OCI-M2 (cell line): ENCODE measurements around the gene CPNE4.

Experiments
- DNase-seq: peaks from one replicate; lab custom pipeline; 2025; ENCODE audit not compliant: unreplicated experiment; lab: John Stamatoyannopoulos, UW

The CPNE4 gene

DNA sequence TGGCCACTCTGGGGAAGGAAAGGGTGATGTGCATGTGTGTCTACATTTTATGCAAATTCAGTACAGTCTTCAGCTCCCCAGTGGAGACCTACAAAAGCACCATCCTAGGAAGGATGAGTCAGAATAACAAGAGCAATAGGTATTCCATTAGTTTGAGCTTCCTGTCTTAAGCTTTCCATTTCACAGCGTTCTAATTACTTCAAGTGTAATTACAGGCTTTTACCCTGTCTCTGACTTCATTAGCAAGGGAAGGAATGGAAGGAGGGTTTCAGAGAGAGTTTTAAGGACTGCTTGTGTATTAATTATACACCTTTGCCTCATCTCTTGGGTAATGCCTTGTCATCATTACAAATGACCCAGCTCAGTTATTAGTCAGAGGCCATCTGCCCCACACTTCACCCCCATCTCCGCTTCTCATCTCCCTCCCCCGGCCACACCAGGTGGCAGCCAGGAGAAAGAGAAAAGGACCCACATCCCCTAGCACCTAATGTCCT lies 329.2 kb downstream of the CPNE4 start:
- DNase-seq: no peak

DNA sequence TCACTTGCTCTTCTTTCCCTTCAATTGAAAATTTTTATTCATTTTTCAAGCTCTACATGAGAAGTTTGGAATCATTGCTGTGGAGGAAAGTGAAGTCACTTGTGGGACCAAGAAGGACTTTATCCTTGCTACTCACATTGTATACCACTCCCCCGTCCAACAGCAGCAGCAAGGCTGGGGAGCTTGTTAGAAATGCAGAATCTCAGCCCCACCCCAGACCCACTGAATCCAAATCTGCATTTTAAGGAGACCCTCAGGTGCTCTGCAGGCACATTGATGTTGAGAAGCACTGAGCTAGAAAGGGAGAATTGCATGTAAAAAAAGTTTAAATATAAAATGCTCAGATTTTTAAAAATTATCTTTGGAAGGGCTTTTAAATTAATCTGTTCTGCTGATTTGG lies 329.7 kb downstream of the CPNE4 start:
- no peak for DNase-seq

DNA sequence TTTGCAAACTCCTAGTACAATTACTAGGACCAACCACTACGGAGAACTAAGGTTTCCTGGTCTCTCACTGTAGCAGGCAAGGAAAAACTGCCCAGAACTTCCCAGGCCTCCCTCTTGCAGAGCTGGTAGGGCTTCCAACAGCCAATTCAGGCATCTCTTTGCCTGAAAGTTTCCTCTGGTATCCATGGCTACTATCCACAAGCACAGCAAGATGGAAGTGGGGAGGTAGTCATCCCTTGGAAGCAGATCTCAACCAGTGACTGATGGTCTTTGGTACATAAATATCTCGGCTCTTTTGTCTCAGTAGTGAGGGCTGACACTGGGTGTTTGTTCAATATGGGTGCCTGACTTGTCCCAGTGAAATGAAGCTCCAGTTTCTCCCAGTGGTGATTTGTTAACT lies 330.7 kb downstream of the CPNE4 start:
- no peak for DNase-seq

DNA sequence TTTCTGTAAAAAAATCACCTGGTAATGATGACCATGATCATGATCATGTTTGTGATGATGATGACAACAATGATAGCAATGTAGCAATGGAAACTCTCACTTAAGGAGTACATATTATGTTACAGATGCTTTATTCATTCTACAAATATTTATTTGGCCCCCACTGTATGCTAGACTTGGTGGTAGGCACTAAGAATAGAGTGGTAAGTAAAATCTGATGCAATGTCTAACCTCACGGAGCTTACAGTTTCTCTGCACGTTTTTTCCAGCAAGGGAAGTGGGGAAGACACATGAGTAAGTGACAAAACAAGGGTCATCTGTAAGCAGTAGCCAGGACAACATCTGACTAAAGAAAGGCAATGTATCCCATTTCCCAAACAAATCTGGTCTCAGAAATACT lies 332.7 kb downstream of the CPNE4 start:
- no peak for DNase-seq

DNA sequence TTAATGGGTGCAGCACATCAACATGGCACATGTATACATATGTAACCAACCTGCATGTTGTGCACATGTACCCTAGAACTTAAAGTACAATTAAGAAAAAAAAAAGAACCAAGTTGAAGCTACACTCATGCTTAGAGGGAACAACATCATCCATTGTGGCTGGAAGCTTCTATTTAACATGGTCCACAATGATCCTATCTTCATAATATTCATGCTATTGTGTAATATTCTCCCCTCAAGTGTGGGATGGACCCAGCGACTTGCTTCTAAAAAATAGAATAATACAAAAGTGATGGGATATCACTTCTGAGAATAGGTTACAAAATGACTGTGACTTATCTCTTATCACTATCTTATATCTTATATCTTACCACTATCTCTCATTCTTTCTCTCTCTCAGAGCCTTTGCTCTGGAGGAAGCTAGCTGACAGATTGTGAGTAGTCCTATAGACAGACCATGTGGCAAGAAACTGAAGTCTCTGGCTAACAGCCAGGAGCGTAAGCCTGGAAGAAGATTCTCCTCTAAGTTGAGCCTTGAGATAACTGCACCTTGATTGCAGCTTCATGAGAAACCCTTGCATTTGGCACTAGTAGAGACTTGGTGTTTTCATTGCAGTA lies 333.6 kb downstream of the CPNE4 start:
- no peak for DNase-seq

DNA sequence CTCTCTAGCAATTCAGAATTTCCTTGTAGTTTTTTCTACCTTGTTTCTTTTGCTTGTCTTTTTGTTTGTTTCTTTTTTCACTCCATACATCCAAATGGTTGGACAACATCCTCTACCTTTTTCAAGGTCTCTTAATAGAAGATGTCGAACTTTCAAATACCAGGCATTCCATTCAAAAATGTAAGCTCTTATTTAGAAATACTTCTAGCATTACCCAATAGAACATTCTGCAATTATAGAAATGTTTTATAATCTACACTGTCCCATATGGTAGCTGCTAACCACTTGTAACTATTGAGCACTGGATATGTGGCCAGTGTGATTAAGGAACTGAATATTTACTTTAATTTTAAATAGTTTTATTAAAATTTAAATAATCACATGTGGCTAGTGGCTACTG lies 335.8 kb downstream of the CPNE4 start:
- DNase-seq: no peak

DNA sequence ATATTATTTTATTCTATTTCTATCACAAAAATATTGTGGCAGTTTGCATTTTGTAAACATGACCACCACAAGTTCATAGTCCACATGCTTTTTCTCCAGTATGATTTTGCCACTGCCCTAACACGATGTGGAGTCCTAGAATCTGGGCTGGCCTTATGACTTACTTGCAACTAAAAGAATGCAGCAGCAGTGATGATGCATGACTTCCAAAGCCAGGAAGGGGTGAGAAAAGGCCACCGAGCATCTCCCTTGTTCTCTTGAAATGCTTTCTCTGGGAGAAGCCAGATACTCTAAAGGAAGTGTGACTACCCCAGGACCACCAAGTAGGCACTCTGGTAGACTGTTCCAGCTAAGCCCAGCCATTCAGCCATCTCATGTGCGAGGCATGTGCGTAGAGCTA lies 340.4 kb downstream of the CPNE4 start:
- no peak for DNase-seq

DNA sequence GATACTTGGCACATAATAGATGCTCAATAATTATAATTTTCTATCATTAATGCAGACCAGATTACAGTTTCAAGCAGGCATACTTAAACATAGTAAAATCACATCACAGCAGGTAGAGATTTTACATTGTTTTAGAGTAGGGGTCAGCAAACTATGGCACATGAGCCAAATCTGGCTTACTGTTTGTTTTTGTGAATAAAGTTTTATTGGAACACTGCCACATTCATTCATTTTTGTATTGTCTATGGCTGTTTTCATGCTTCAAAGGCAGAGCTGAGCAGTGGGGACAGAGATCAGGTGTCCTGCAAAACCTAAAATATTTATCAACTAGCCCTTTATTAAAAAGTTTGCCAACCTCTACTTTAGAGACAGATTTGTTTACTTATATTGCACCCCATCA lies 342.5 kb downstream of the CPNE4 start:
- no peak for DNase-seq

DNA sequence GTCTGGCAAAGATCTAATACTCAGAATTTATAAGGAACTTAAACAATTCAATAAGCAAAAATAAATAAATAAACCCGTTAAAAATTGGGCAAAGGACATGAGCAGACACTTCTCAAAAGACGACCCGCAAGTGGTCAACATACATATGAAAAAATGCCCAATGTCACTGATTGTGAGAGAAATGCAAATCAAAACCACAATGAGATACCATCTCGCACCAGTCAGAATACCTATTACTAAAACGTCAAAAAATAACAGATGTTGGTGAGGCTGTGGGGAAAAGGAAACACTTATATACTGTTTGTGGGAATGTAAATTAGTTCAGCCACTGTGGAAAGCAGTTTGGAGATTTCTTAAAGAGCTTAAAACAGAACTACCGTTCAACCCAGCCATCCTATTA lies 344.0 kb downstream of the CPNE4 start:
- no peak for DNase-seq

DNA sequence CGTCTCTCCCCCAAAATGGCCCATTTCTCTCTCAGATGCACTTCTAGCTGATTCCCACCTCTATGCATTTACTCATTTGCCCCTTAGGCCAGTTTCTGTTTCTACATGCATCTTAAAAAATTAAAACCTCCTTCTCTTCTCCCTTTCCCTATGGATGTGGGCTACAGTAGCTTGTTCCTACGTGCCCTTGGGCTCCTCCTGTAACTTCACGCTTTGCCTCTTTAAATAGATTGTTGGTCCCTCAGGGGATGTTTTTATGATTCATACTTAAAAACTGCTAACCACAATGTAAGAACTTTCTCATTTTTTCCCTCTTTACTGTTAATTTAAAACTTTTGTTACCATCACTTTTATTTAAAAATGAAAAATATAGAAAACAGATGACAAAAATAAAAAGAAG lies 346.4 kb downstream of the CPNE4 start:
- no peak for DNase-seq

DNA sequence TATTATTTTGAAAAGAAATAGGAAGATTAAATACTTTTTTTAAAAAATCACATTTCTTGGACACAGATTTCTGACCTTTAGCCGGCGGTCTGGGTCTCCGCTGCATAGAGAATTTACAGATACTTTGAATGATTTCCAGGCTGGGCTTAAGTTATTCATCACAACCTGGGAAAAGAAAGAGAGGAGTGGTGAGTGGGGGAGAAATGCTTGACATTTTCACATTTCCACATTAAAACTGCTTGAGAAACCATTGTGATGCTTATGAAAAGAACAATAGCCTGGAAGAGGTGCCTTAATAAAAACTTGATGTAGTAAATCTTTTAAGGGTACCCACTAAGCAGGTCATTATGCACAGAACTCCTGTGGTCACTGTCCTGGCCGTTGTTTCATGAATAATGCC lies 365.2 kb downstream of the CPNE4 start:
- DNase-seq: no peak

DNA sequence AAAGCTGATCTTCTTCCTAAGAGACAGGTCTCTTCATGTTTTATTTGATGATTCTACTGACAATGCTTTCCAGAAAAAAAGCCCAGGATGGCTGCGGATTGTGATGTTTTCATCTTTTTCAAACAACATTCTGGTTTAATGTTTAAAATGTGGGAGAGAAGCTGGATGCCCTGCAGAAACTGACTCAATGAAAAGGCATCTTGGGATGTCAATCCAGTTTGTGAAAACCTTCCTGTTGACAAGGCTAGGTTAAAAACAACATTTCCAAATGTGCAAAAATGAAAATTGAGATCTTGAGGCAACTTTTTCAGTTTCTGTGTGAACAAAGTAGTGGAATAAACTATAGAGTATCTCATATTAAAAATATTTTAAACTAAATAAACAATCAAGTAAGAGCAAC lies 376.0 kb downstream of the CPNE4 start:
- no peak for DNase-seq

DNA sequence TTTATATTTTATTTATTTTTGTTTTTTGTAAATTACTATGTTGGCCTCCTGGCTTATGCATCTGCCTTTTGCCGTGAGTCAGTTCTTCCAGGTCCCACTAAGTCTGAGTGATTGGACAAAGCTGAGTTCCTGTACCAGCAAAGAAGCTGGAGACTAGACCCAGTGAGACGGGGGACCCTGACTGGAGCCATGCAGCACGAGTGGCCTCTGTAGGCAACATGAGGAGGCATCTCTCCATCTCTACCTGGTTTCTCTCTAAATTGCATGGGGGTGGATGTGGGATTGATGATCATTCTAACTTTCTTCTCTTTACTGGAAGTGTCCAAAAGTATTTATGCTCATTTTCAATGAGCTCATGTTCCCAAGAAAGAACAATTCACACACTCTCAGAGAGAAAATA lies 376.7 kb downstream of the CPNE4 start:
- no peak for DNase-seq

DNA sequence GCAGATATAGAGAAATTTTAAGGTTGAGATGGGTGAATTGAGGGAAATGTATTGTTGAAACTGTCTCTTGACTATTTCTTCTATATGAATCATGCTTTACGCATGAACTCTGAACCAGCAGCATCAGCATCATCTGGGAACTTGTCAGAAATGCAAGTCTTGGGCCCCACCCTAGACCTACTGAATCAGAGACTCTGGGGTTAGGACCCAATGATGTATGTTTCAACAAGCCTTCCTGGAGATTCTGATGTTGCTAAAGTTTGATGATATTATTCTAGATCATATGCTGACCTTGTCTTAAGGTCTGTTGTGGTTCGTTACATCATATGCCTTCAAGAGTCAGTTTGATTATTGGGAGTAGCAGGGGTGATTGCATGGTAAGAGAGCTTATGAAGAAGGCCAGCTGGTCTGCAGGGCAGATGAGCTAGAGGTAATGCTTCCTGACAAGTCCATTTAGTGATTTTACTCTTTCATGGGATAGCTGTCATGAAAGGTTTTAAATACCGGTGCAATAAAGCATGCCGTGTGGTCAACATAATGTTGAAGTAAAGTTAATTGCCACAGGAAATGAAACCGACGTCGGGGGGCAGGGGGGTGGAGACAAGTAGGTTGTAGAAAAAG lies 379.6 kb downstream of the CPNE4 start:
- no peak for DNase-seq

DNA sequence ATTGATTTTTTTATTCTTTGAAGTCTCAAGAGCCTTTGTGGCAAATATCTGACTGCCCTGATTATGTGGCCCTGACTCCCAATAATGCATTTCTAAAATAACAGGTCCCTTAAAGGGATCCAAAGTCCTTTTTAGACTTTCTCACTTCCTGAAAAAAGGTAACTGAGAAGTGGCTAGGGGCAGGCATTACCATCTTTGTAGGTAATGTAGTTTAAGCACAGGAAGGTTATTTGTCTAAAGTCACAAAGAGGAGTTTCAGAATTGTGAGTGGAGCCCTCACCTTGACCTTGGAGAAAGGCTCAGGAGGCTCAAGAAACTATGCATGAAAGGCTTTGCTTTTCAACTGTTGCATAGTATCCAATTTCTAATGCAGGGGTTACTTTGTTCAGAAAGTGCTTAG lies 389.2 kb downstream of the CPNE4 start:
- no peak for DNase-seq

DNA sequence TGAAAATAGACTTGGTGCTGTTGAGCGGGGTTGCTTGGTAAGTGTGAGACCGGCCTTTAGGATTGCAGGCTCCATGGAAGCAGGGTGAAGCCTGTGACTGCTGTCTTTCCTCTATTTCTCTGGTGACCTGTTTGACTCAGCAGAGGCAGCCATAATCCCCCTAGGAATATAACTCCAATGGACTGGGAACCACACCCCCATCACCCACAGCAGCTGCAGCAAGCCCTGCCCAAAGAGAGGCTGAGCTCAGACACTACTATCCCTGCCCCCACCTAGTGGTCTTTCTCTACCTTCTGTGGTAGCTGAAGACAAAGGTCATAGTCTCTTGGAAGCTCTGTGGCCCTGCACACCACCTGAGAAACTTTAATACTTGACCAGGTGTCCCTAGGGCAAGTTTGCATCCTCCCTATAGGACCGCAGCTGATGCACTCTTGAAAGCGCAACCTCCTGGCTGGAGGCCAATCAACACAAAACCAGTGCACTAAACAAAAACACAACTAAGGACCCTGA lies 398.5 kb downstream of the CPNE4 start:
- DNase-seq: no peak

DNA sequence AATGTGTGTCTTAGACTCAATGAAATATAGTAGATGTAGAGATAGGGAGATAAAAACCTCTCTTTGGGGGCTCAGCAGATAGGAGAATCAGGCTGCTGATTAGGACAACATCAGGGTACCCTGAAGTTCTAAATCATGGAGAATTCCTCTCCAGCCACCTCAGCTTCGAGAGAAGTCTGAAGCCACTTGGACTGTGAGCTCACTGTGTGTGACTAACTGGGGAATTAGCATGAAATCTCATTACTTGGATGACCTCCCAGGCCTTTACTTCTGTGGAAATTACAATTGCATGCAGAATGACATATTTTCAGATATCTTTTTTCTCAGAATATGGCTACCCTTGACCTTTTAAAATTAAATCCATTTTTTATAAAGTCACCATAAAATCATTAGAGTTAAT lies 404.0 kb downstream of the CPNE4 start:
- DNase-seq: no peak

DNA sequence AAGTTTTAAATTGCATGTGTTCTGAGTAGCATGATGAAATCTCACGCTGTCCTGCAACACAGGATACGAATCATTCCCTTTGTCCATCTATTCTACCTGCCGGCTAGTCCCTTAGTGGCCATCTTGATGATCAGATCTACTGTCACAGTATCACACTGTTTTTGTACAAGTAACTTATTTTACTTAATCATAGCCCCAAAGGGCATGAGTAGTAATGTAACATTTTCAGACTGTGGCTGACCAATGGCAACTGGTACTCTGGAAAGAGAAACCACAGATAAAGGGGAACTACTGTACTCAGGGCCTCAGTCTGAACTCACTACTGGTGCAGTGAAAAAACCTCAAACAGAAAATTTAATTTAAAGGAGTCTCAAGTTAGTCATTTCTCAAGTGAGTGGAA lies 404.7 kb downstream of the CPNE4 start:
- no peak for DNase-seq

DNA sequence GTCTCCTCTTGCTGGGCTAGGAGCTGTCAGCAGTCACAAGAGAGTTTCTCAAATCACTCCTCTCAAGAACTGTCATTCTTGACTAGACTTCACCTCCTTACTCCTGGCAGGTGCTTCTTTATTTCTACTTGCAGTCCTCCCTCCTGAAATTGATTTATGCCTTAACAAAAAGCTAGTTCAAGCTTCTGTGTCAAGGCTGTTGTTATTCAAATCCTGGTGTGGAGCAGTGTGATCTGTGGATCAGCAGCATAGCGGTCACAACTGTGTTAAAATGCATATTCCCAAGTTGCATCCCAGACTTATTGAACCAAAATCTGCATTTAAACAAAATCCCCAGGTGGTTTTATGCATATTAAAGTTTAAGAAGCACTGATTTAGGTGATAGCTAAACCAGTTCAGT lies 411.4 kb downstream of the CPNE4 start:
- no peak for DNase-seq

DNA sequence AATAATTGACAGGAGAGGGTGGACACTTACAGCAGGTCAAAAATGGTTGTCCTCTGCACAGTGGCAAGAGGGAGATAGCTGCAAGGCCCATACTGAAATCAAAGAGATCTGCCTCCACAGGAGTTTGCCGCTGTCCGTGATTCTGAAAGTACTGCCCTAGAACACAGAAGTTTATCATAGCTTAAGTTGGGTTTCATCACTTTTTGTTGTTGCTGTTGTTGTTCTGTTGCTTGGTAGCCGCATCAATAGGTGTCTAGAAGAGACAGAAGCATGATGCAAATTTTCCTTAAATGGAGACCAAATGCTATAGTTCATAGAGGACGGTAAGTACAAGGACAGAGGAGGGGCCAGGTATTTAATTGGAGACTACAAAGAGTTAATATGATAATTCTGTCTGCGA lies 412.1 kb downstream of the CPNE4 start:
- DNase-seq: no peak

DNA sequence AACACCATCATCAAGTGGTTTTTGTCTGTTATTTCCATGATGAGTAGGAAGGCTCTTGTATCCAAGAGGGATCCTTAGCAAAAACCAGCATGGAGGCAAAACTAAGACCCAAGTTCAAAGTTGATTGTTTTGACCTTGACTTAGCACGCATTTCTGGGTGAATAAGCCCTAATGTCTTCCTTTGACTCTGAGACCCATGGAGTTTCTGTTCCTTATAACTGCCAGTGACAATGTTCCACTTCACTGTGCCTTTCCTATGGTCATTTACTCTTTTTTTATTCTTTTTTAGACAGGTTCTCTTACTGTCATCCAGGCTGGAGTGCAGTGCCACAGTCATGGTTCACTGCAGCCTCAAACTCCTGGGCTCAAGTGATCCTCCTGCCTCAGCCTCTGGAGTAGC lies 413.8 kb downstream of the CPNE4 start:
- DNase-seq: no peak

DNA sequence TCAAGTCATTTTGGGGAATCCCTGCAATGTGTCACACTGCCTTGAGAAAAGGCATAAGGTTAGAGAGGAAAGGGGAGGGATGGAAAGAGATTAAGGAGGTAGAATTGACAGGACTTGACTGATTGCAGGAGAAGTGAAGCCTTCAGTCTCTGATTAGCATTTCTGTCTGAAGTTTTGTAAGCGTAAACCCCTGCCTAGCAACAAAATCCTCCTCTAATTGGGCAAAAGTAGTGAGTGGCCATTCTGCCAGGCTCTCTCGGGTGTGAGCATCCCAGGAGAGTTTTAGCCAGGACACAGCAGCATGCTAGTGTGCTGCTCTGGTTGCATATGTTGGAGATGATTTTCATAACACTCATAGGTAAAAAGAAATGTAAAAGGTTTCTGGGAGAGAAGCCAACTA lies 415.0 kb downstream of the CPNE4 start:
- no peak for DNase-seq

DNA sequence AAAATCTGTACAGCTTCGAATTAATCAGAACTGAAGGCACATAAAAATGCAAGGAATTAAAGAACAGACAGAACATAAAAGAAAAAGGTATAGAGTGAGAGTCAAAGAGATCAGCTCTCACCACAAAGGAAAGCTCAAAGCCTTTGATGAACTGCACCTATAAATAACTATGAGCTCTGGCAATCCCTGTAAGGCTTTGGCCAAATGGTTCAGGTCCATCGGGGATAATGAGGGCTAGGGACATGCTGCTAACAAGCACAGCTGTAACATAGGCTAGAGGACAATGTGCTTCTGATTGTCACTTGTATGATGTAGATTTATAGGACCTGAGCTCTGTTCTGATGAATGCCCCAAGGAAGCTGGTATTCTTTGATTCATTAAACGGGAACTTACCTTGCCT lies 418.1 kb downstream of the CPNE4 start:
- DNase-seq: no peak
